IMR-90 (cell line): ENCODE data around the gene MTMR2.
A peak's percentile ranks its signal among the peaks of the same experiment; 100 is the strongest.

Experiments
- CEBPB ChIP-seq: IDR thresholded peaks from 2 replicates; pipeline ENCODE4 v1.6.1; 2012; ENCODE audit warnings: low read depth, low read length, improper control_type of control experiment
- MAFK ChIP-seq: IDR thresholded peaks from 2 replicates; pipeline ENCODE4 v1.6.1; 2012; ENCODE audit warnings: low read depth, low read length, improper control_type of control experiment
- MXI1 ChIP-seq: IDR thresholded peaks from 2 replicates; pipeline ENCODE4 v1.6.1; 2012; ENCODE audit warnings: low read depth, mild to moderate bottlenecking, low read length, moderate library complexity, borderline replicate concordance
- NFE2L2 ChIP-seq: fragments of 150-350 bp; IDR thresholded peaks from 2 replicates; pipeline ENCODE4 v1.6.1; 2016; ENCODE audit warnings: low read depth, mild to moderate bottlenecking, low read length
- POLR2A ChIP-seq: IDR thresholded peaks from 2 replicates; pipeline ENCODE4 v1.6.1; 2012; ENCODE audit warnings: mild to moderate bottlenecking, low read depth, low read length
- RAD21 ChIP-seq: IDR thresholded peaks from 2 replicates; pipeline ENCODE4 v1.6.1; 2012; ENCODE audit warnings: low read length, improper control_type of control experiment
- RFX5 ChIP-seq: IDR thresholded peaks from 2 replicates; pipeline ENCODE4 v1.8.0; 2012; ENCODE audit warnings: low read depth, mild to moderate bottlenecking, low read length, moderate library complexity
- TF ChIP-seq, protein P1 (sequence below): conservative IDR thresholded peaks from 2 replicates; pipeline ENCODE4 v1.5.1; 2012; ENCODE audit warnings: mild to moderate bottlenecking, low read depth, low read length, improper control_type of control experiment

DNA sequence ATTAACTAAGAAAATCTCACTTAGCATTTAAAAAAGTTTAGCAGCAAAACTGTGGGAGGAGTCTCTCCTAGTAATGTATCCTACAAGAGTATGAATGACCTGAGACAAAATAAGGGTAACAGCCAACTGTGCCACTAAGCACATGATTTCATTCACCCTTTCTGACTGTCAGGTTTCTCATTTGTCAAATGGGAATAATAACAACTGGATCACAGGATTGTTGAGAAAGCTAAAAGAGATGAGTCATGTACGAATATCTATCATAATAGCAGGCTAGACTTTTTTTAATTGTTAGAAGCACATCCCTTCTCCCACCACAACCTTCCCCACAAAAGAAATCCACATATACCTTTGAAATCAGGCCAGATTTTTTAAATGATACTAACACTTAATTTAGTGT lies 39.5 kb downstream of the MTMR2 start:
- TF ChIP-seq, protein P1, sequence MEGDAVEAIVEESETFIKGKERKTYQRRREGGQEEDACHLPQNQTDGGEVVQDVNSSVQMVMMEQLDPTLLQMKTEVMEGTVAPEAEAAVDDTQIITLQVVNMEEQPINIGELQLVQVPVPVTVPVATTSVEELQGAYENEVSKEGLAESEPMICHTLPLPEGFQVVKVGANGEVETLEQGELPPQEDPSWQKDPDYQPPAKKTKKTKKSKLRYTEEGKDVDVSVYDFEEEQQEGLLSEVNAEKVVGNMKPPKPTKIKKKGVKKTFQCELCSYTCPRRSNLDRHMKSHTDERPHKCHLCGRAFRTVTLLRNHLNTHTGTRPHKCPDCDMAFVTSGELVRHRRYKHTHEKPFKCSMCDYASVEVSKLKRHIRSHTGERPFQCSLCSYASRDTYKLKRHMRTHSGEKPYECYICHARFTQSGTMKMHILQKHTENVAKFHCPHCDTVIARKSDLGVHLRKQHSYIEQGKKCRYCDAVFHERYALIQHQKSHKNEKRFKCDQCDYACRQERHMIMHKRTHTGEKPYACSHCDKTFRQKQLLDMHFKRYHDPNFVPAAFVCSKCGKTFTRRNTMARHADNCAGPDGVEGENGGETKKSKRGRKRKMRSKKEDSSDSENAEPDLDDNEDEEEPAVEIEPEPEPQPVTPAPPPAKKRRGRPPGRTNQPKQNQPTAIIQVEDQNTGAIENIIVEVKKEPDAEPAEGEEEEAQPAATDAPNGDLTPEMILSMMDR, result no peak
- TF ChIP-seq MXI1 (no peak), RFX5 (no peak), MAFK (no peak), CEBPB (peak; percentile 39; the same call in 1 of the 2 replicates), POLR2A (no peak), RAD21 (no peak), NFE2L2 (peak; percentile 59)
